Stomach (tissue), 9 donors: ENCODE data around the gene FBXW12. TPM values are rescaled to one million over a fixed set of nuclear protein-coding genes. Genes with fewer than 3 reads are reported as not detected.

Source experiments
- DNase-seq, 2 donors: peaks; one replicate each; pipeline versions ENCODE4 v3.0.0 to v3.0.0-alpha.2; 2013 to 2019
- H3K27ac ChIP-seq, 5 donors: fragments of 200-600 bp in 4 of 5; sonication (generic) in 4 of 5; one replicate each; pipeline ENCODE4 v1.5.1; 2013 to 2019; ENCODE audit warnings: mild to moderate bottlenecking in 1 of 5, moderate library complexity in 1 of 5
- H3K27me3 ChIP-seq, 3 donors: fragments of 200-600 bp; sonication (generic); one replicate each; pipeline ENCODE4 v1.5.1; 2017 to 2019; ENCODE audit warnings: mixed run types in 1 of 3
- H3K36me3 ChIP-seq, 4 donors: fragments of 200-600 bp; sonication (generic); 1 replicate in 3 of 4; 2 replicates in 1 of 4; pipeline ENCODE4 v1.5.1; 2016 to 2019
- H3K4me1 ChIP-seq, 4 donors: fragments of 200-600 bp; sonication (generic); one replicate each; pipeline ENCODE4 v1.5.1; 2016 to 2019
- H3K4me3 ChIP-seq, 4 donors: fragments of 200-600 bp; sonication (generic) in 3 of 4; one replicate each; pipeline ENCODE4 v1.5.1; 2016 to 2019; ENCODE audit warnings: mild to moderate bottlenecking in 1 of 4
- H3K9me3 ChIP-seq, 4 donors: fragments of 200-600 bp; sonication (generic); one replicate each; pipeline ENCODE4 v1.5.1; 2016 to 2019
- EP300 ChIP-seq: sonication (generic); formaldehyde crosslinking; IDR thresholded peaks from one replicate; pipeline ENCODE4 v1.6.1; 2017; ENCODE audit warnings: antibody characterized with exemption
- POLR2A ChIP-seq, 4 donors: fragments of 450-650 bp; IDR thresholded peaks; one replicate each; pipeline ENCODE4 v1.6.1; 2016; ENCODE audit warnings: antibody characterized with exemption in 4 of 4, control low read depth in 2 of 4, mild to moderate bottlenecking in 1 of 4, moderate library complexity in 1 of 4
- POLR2AphosphoS5 ChIP-seq, 3 donors: sonication (generic); formaldehyde crosslinking; IDR thresholded peaks; one replicate each; pipeline ENCODE4 v1.6.1; 2016; ENCODE audit warnings: antibody characterized with exemption in 3 of 3
- WGBS, 5 donors: extraction: QIAGEN DNeasy Blood & Tissue Kit in 3 of 5; methylation state at CpG; one replicate each; pipeline versions ENCODE4 v1.1.5 to v1.1.7; 2013 to 2018; 5-methylcytosine and 5-hydroxymethylcytosine counted together
- intact Hi-C: fragments of 100-400 bp; cut with DNase I; formaldehyde crosslinking; loops from one replicate; pipeline ENCODE4 v1.15.1; 2023; ENCODE audit warnings: low total_unique reads
- polyA plus RNA-seq, 3 donors: library from polyadenylated mRNA; stranded (reverse); fragments of 200-250 nt; gene quantifications; one replicate each; pipeline ENCODE4 v1.2.3, GENCODE V29; 2013
- total RNA-seq, 5 donors: library from RNA; depleted of rRNA; stranded (reverse); fragments of >200 nt; gene quantifications; one replicate each; pipeline versions ENCODE4 v1.1.0 to v1.2.3, GENCODE V29; 2014 to 2016
- TF ChIP-seq, protein P1 (sequence below), 7 experiments: fragments of 450-650 bp in 4 of 7; fragments of 200-600 bp in 3 of 7; sonication (generic) in 3 of 7; IDR thresholded peaks; one replicate each; pipeline ENCODE4 v1.5.1; 2016 to 2019; ENCODE audit warnings: antibody characterized with exemption in 7 of 7, control low read depth in 2 of 7, mild to moderate bottlenecking in 1 of 7
- donor health status: healthy with polysubstance abuse.
- donor health status: Bipolar disorder and iron deficiency.
- donor health status: healthy.

FBXW12 gene
- total and polyA plus RNA-seq, 8 donors = not detected

- no peak overlapping the region for H3K27ac ChIP-seq
- 82 to 89% (median 86%) methylated on average over 19 to 25 of the region's 25 CpGs for WGBS, 5 donors
Measured at GRCh38 chr3:48414376-48415250, 42.6 kb downstream of the FBXW12 start.

GRCh38 chr3:48415251-48415953 is 43.4 kb downstream of the FBXW12 start:
- 83 to 94% (median 92%) methylated on average over 13 to 24 of the region's 24 CpGs for WGBS, 5 donors
- H3K4me1 ChIP-seq = peaks cover 0 to 8% (median 0%) of the 10 kb centered on the region in 4 donors
- TF ChIP-seq POLR2AphosphoS5 (IDR thresholded peaks at IDR 0.05) = no peak
- TF ChIP-seq, protein P1, sequence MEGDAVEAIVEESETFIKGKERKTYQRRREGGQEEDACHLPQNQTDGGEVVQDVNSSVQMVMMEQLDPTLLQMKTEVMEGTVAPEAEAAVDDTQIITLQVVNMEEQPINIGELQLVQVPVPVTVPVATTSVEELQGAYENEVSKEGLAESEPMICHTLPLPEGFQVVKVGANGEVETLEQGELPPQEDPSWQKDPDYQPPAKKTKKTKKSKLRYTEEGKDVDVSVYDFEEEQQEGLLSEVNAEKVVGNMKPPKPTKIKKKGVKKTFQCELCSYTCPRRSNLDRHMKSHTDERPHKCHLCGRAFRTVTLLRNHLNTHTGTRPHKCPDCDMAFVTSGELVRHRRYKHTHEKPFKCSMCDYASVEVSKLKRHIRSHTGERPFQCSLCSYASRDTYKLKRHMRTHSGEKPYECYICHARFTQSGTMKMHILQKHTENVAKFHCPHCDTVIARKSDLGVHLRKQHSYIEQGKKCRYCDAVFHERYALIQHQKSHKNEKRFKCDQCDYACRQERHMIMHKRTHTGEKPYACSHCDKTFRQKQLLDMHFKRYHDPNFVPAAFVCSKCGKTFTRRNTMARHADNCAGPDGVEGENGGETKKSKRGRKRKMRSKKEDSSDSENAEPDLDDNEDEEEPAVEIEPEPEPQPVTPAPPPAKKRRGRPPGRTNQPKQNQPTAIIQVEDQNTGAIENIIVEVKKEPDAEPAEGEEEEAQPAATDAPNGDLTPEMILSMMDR (IDR thresholded peaks at IDR 0.05) = no peak
- TF ChIP-seq EP300 = no peak
- TF ChIP-seq POLR2A (IDR thresholded peaks at IDR 0.05) = no peak
- H3K36me3 ChIP-seq = peaks cover 81 to 100% (median 100%) of the 10 kb centered on the region in 4 donors
- H3K9me3 ChIP-seq = no peaks in the 10 kb centered on the region
- intact Hi-C loops = loop anchor here (10.0 kb wide), 1 partner anchor 141 kb away; no protein-coding TSS in a partner anchor
- DNase-seq = peak in 1 of 2 donors; percentile 29
- no peak overlapping the region for H3K27ac ChIP-seq
- no peaks in the 10 kb centered on the region for H3K27me3 ChIP-seq
- no peak overlapping the region for H3K4me3 ChIP-seq

More at GRCh38 chr3:48414376-48415250, 42.6 kb downstream of the FBXW12 start:
- TF ChIP-seq POLR2AphosphoS5 (IDR thresholded peaks at IDR 0.05) = no peak
- TF ChIP-seq POLR2A (IDR thresholded peaks at IDR 0.05) = no peak
- TF ChIP-seq, protein P1 (IDR thresholded peaks at IDR 0.05) = no peak
- no peak for TF ChIP-seq EP300
- intact Hi-C loops = loop anchor here (10.0 kb wide), 1 partner anchor 140 kb away; no protein-coding TSS in a partner anchor
- peaks cover 86 to 100% (median 100%) of the 10 kb centered on the region in 4 donors for H3K36me3 ChIP-seq
- H3K27me3 ChIP-seq = no peaks in the 10 kb centered on the region
- H3K9me3 ChIP-seq = no peaks in the 10 kb centered on the region
- peaks cover 0 to 8% (median 0%) of the 10 kb centered on the region in 4 donors for H3K4me1 ChIP-seq
- DNase-seq = no peak
- no peak overlapping the region for H3K4me3 ChIP-seq

GRCh38 chr3:48416091-48416505 is 44.1 kb downstream of the FBXW12 start:
- H3K36me3 ChIP-seq = peaks cover 74 to 100% (median 98%) of the 10 kb centered on the region in 4 donors
- H3K9me3 ChIP-seq = no peaks in the 10 kb centered on the region
- intact Hi-C loops = loop anchor here (10.0 kb wide), 1 partner anchor 141 kb away; no protein-coding TSS in a partner anchor
- no peaks in the 10 kb centered on the region for H3K27me3 ChIP-seq
- H3K27ac ChIP-seq = no peak overlapping the region
- WGBS, 5 donors = 89 to 96% (median 92%) methylated on average over 7 to 14 of the region's 14 CpGs
- TF ChIP-seq EP300 (no peak), POLR2AphosphoS5 (IDR thresholded peaks at IDR 0.05) (no peak), POLR2A (IDR thresholded peaks at IDR 0.05) (no peak)
- TF ChIP-seq, protein P1 (IDR thresholded peaks at IDR 0.05) = no peak
- no peak overlapping the region for H3K4me3 ChIP-seq
- no peak for DNase-seq
- H3K4me1 ChIP-seq = peaks cover 0 to 8% (median 0%) of the 10 kb centered on the region in 4 donors

DNA sequence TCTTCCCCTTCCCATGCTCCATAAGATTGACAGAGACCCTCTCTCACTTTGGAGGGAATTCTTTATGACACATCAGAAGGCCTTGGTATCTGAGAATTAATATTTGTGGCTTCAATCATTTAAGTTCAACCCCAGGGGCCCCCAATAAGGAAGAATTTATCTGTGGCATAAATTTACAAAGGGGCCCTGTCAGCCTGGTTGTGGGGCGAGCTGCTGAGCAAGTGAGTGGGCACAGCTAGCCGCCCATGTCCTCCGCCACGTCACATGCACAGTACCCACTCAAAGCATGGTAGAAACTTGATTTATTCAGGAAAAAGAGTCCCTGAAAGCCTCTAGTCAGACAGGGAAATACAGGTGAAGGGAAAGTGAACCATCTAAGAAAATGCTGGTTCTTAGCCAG is 44.5 kb downstream of the FBXW12 start:
- intact Hi-C loops = loop anchor here (10.0 kb wide), 1 partner anchor 142 kb away; no protein-coding TSS in a partner anchor
- no peaks in the 10 kb centered on the region for H3K9me3 ChIP-seq
- peaks cover 69 to 100% (median 96%) of the 10 kb centered on the region in 4 donors for H3K36me3 ChIP-seq
- no peak overlapping the region for H3K4me3 ChIP-seq
- H3K27me3 ChIP-seq = no peaks in the 10 kb centered on the region
- TF ChIP-seq POLR2AphosphoS5 (IDR thresholded peaks at IDR 0.05) (no peak), EP300 (no peak), POLR2A (IDR thresholded peaks at IDR 0.05) (no peak)
- TF ChIP-seq, protein P1 (IDR thresholded peaks at IDR 0.05) = no peak
- no peak overlapping the region for H3K27ac ChIP-seq
- H3K4me1 ChIP-seq = peaks cover 0 to 8% (median 0%) of the 10 kb centered on the region in 4 donors
- WGBS, 5 donors = 93 to 96% (median 96%) methylated on average over 4 of the region's 4 CpGs
- no peak for DNase-seq
